Occipital lobe (tissue), 2 donors: ENCODE data around the gene ARAP2. TPM values are rescaled to one million over a fixed set of nuclear protein-coding genes. Genes with fewer than 3 reads are reported as not detected.

Source experiments
- DNase-seq: peaks from one replicate; lab custom pipeline; 2025; lab: John Stamatoyannopoulos, UW
- total RNA-seq: library from RNA; depleted of rRNA; stranded (reverse); fragments of >200 nt; gene quantifications from one replicate; pipeline ENCODE4 v1.2.3, GENCODE V29; 2014

Gene ARAP2
- total RNA-seq, 1 donor from 2014 or later = 91.2 TPM

DNA sequence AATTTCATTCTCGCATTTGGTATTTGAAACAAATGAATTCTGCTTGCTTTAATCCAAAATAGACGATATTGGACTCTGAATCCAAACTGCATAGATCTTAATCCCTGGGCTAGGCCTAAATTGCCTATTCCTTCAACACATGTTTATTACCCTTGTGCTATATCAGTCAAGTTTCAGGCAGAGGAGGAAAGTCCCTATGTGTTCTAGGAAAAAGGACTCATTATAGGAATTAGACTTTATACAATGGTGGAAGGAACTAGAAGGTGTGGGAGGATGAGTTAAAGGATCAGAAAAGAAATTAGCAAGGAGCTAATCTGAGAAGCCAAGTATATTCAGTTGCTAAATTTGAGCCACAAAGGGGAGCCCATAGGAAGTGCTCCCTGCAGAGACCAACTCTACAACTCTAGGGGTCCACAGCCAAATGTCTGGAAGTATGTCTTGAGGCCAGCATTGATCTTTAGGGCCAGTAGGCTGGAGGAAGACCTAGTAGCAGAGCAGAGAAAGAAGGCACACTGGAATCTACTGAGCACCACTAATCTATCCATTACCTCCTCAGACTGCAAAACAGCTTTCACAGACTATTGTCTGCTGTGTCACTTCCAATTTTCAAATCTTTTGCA is 20.0 kb upstream of the ARAP2 start:
- no peak for DNase-seq

DNA sequence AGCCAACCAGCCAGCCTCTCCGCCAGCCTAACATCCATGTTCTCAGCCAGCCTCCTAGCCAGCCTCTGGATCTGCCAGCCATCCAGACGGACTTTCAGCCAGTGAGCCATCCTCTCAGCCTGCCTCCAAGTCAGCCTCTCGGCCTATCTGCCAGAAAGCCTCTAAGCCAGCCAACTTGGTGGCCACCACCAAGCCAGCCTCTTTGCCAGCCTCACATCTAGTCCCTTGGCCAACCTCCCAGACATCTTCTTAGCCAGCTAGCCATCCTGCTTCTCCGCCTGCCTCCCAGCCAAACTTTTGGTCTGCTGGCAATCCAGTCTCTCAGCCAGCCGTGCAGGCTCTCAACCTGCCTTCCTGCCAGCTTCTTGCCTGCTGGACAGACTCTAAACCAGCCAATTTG is 16.4 kb upstream of the ARAP2 start:
- DNase-seq = no peak

DNA sequence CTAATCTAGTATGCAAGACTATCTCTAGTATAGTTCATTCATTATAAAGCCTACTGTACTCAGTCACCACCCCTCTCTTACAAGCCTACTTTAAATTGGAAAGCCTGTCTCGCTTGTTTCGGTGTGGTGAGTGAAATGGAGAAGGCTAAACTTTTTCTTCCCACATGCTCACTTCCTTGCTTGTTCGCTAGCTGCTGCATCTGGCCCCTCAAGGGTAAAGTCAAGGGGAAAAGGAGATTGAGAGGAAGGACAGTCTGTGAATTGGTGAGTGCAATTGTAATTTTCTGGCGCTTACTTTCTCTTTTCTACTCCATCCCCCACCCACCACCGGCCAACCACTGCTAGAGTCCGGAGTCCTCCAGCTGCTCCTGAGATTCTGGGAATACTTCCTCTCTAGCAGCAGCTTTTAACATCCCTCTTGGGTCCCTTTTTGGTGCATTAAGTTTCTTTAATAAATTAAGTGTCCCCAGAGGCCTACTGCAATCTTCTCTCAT is 12.1 kb upstream of the ARAP2 start:
- DNase-seq = no peak

DNA sequence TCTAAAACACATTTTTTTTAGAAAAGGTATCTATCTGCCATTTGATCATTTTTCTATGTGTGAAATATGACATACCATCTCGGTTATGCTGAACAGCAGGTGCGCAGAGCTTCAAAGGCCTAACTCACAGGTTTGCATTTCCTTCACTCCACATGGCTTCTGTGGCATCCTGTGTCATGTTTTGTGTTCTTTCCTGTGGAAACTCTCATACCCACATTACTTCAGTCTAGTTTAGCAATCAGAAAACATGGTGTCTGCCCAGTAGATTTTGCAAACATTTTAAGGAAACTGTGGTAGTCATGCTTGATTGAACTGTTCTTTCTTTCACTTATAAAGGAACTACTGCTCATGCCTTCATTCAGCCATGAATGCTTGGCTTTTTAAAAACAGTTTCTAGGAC is 11.3 kb upstream of the ARAP2 start:
- no peak for DNase-seq

DNA sequence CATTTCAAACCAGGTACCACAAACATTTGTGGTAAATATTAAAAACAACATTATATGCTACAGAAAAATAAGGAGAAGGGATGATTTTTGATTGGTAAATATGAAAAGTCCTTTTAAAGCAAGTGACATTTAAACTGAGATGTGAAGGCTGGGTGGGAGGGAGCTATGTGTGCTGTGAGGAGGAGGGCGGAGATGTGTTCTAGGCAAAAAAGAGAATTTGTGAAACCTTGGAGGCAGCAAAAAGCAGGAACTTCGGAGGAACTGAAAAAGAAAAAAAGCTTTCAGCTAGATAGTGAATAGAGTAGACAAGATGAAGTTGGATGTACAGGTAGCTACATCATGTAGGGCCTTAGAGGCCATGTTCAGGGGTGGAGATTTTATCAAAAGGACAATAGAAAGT is 10.1 kb upstream of the ARAP2 start:
- no peak for DNase-seq

- DNase-seq = no peak
Observed at GRCh38 chr4:36251983-36252382, 7.7 kb upstream of the ARAP2 start.

- no peak for DNase-seq
Observed at GRCh38 chr4:36249610-36250009, 5.3 kb upstream of the ARAP2 start.

- DNase-seq = peak; percentile 64
Observed at GRCh38 chr4:36243355-36244256, 708 bp downstream of the ARAP2 start.

DNA sequence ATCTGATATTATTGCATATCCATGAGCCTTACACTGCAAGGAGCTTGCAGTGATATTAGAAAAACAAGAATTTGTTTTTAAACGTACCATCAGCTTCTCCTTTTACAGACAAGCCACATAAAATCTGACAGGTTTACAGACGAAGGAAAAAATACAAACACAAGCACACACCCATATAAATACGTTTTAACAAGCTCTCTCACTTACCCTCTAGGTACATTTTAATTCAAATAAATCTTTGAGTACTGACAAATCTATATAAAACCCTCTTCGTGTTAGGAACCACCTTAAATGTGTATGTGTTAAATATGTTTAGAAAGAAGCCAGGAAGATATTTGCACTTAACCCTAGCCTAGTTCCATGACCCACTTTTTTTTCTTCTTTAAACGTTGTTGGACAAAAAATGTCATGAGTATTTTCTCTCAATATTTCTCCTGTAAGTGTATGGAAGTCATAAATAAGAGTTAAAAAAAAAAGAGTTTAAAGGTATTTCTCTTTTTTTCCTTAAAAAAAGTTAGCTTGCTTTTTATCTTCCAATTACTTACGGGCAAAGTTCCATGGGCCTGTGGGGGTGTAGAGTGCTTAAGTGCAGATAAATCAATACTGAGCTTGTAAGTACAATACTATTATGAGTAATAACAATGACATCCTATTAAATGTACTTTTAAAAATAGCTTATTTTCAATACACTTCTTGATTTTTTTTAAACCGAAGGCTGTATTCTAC is 1.5 kb downstream of the ARAP2 start:
- no peak for DNase-seq

DNA sequence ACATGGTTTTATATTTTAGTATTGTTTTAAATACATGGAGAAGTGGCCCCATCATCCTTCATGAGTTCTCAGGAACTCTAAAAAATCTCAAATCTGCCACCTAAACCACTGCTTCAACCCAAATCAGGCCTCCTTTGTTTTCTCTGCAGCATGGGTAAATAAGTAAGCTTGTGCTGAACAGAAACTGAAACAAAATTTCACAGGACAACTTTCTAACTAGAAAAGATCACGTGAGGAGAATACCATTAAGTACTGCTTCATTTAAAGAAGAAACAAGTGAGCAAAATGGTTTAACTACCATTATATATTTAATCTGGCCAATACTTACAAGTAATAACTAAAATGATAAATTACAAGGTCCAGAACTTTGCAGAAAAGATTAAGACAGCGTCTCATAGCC is 2.5 kb downstream of the ARAP2 start:
- no peak for DNase-seq

DNA sequence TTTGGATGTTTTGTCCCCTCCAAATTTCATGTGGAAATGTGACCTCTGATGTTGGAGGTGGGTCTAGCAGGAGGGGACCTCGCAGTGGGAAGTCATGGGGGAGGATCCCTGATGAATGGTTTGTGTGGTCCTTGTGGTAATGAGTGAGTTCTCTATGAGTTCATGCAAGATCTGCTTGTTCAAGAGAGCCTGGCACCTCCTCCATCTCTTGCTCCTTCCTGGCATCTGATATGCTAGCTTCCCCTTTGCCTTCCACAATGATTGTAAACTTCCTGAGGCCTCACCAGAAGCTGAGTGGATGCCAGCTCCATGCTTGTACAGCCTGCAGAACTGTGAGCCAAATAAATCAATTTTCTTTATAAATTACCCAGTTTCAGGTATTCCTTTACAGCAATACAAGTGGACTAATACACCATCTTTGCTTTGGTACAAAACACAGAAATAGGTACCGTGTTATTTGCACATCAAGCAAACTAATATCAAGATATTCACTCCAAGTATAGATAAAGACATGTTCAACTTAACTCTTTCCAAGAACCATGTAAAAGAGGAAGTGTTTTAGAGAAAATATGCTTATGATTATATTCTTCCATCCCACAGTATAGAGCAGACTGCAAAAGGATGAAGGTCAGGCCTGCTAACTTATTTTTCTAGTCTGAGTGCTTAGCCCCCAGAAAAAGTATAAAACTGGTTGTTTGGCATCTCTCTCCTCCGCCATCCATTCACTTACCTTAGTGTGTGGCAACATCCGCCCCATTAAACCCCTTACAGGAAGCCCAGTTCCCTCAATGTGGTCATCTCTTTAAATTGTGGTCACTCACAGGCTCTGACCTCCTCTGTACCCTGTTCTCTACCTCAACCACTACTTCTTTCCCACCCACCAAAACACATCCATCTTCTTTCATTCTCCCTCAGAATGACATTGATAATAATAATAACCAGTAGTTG is 6.7 kb downstream of the ARAP2 start:
- DNase-seq = no peak

- DNase-seq = no peak
Observed at GRCh38 chr4:36236159-36236558, 8.2 kb downstream of the ARAP2 start.

GRCh38 chr4:36235306-36235705 is 9.0 kb downstream of the ARAP2 start:
- no peak for DNase-seq

DNA sequence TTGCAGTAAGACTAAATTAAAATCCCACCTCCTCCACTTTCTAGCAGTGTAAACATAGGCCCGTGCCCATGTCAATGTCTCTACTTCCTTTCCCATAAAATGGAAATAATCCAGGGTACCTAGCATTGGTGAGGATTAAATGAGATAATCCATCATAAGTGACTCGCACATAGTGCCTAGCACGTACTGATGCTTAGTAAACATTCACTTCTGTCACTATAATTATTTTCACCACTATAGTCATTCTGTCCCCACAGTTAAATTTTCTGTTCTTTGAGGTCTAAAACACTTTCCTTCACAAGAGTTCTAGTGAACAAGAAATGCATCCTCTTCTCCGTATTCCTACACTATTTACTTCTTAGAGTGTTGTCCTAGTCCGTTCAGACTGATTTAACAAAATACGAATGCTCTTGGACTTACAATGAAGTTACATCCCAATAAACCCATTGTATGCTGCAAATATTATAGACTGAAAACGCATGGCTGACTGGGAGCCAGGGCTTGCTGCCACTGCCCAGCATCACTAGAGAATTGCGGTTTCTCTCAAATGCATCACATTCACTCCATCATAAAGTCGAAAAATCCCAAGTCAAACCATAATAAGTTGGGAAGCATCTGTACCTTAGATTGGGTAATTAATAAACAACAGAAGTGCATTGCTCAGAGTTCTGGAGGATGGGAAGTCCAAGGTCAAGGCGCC is 10.6 kb downstream of the ARAP2 start:
- no peak for DNase-seq

DNA sequence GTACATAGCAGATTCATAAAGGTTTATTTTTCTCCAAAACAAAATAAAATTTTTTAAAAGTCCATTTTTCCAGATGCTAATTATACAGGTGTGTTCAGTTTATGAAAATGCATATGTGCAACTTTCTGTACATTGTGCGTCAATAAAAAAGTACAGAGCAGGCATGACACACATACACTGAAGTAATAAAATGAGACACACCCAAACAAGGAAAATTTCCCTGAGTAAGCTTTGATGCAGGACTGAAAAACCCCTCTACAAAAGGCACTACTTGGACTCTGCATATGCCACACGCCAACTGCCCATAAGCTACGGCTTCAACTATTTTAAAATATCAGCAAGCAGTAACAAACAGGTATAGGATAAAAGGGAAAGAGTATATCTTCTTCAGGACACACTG is 13.8 kb downstream of the ARAP2 start:
- no peak for DNase-seq

- no peak for DNase-seq
Observed at GRCh38 chr4:36227913-36228312, 16.4 kb downstream of the ARAP2 start.

GRCh38 chr4:36226430-36227227 is 17.7 kb downstream of the ARAP2 start:
- no peak for DNase-seq

GRCh38 chr4:36224972-36225903 is 19.1 kb downstream of the ARAP2 start:
- no peak for DNase-seq
